Measurements from ENCODE around the gene MAP1LC3C. TPM values are rescaled to one million over a fixed set of nuclear protein-coding genes. Genes with fewer than 3 reads are reported as not detected.

Gene MAP1LC3C
- total and polyA plus RNA-seq, 2 donors (not counting 1 experiment from before 2014, with no cell fraction given): not detected

GRCh38 chr1:242002510-242002909 is 3.6 kb upstream of the MAP1LC3C start:
- Histone ChIP-seq H4K20me1 (ENCODE audit: control insufficient read depth, insufficient read depth, low read length, poor library complexity, severe bottlenecking) (no peaks in the 10 kb centered on the region), H3K9ac (ENCODE audit: low read length) (no peak overlapping the region), H3K9me3 (ENCODE audit: control extremely low read depth in 1 of 3, control insufficient read depth in 2 of 3, insufficient read depth in 1 of 3, low read length in 2 of 3) (no peaks in the 10 kb centered on the region), H3K36me3 (replicated peaks in 1 of 2; ENCODE audit: control extremely low read depth in 1 of 2, control insufficient read depth in 1 of 2, extremely low read depth in 1 of 2, insufficient read depth in 2 of 2, low read length in 1 of 2) (no peaks in the 10 kb centered on the region), H3K4me1 (ENCODE audit: control insufficient read depth in 2 of 2, insufficient read depth in 2 of 2, low read length in 2 of 2) (peaks cover 0 to 7% of the 10 kb centered on the region in 2 donors), H2AFZ (ENCODE audit: insufficient read depth, low read depth, low read length, poor library complexity, severe bottlenecking) (no peak overlapping the region), H3K27me3 (replicated peaks in 1 of 4; ENCODE audit: control extremely low read depth in 1 of 4, control insufficient read depth in 3 of 4, insufficient read depth in 4 of 4, low read length in 3 of 4) (no peaks in the 10 kb centered on the region), H3K79me2 (ENCODE audit: control insufficient read depth, insufficient read depth, low read length) (no peaks in the 10 kb centered on the region), H3K4me3 (ENCODE audit: control extremely low read depth in 1 of 5, extremely low read depth in 1 of 5, insufficient read depth in 1 of 5, low read depth in 2 of 5, low read length in 4 of 5) (no peak overlapping the region), H3K27ac (ENCODE audit: low read length in 2 of 2) (no peak overlapping the region), H3K4me2 (replicated peaks; ENCODE audit: low read depth, low read length, poor library complexity, severe bottlenecking) (no peak overlapping the region)
- H3K4me3 Mint-ChIP-seq: no peak overlapping the region
- no peak overlapping the region for H3K27ac Mint-ChIP-seq
- ATAC-seq (ENCODE audit: low read depth): no peak
- intact Hi-C loops (cut with micrococcal nuclease): no loop called here
- WGBS (ENCODE audit: insufficient coverage): 83% methylated on average over 1 of the region's 4 CpGs
- no peaks in the 10 kb centered on the region for H3K9me3 Mint-ChIP-seq (ENCODE audit: insufficient read depth)
- POLR2A ChIA-PET: no interaction called here
- DNase-seq: no peak
- peaks cover 2% of the 10 kb centered on the region for H3K27me3 Mint-ChIP-seq
- CTCF ChIA-PET: interaction anchor here (0.7 kb wide), 1 partner anchor 101 kb away, joined by 4 read pairs; no protein-coding TSS in a partner anchor
- H3K4me1 Mint-ChIP-seq: peaks cover 5% of the 10 kb centered on the region
- TF ChIP-seq EZH2 (IDR thresholded peaks at IDR 0.05; ENCODE audit: borderline replicate concordance, insufficient read depth, low read depth, low read length, poor library complexity, severe bottlenecking) (no peak), CTCF (IDR thresholded peaks at IDR 0.05) (no peak)

GRCh38 chr1:242002072-242002471 is 3.2 kb upstream of the MAP1LC3C start:
- Histone ChIP-seq H3K27ac (ENCODE audit: low read length in 2 of 2) (no peak overlapping the region), H3K79me2 (ENCODE audit: control insufficient read depth, insufficient read depth, low read length) (no peaks in the 10 kb centered on the region), H3K27me3 (replicated peaks in 1 of 4; ENCODE audit: control extremely low read depth in 1 of 4, control insufficient read depth in 3 of 4, insufficient read depth in 4 of 4, low read length in 3 of 4) (no peaks in the 10 kb centered on the region), H3K9me3 (ENCODE audit: control extremely low read depth in 1 of 3, control insufficient read depth in 2 of 3, insufficient read depth in 1 of 3, low read length in 2 of 3) (no peaks in the 10 kb centered on the region), H3K4me2 (replicated peaks; ENCODE audit: low read depth, low read length, poor library complexity, severe bottlenecking) (no peak overlapping the region), H4K20me1 (ENCODE audit: control insufficient read depth, insufficient read depth, low read length, poor library complexity, severe bottlenecking) (no peaks in the 10 kb centered on the region), H3K4me1 (ENCODE audit: control insufficient read depth in 2 of 2, insufficient read depth in 2 of 2, low read length in 2 of 2) (peaks cover 0 to 7% of the 10 kb centered on the region in 2 donors), H3K4me3 (ENCODE audit: control extremely low read depth in 1 of 5, extremely low read depth in 1 of 5, insufficient read depth in 1 of 5, low read depth in 2 of 5, low read length in 4 of 5) (no peak overlapping the region), H2AFZ (ENCODE audit: insufficient read depth, low read depth, low read length, poor library complexity, severe bottlenecking) (no peak overlapping the region), H3K9ac (ENCODE audit: low read length) (no peak overlapping the region), H3K36me3 (replicated peaks in 1 of 2; ENCODE audit: control extremely low read depth in 1 of 2, control insufficient read depth in 1 of 2, extremely low read depth in 1 of 2, insufficient read depth in 2 of 2, low read length in 1 of 2) (no peaks in the 10 kb centered on the region)
- WGBS (ENCODE audit: insufficient coverage): 89% methylated on average over 2 of the region's 5 CpGs
- peaks cover 5% of the 10 kb centered on the region for H3K4me1 Mint-ChIP-seq
- intact Hi-C loops (cut with micrococcal nuclease): no loop called here
- peaks cover 2% of the 10 kb centered on the region for H3K27me3 Mint-ChIP-seq
- no peak for DNase-seq
- H3K27ac Mint-ChIP-seq: no peak overlapping the region
- ChIA-PET POLR2A (no interaction called here), CTCF (no interaction called here)
- no peaks in the 10 kb centered on the region for H3K9me3 Mint-ChIP-seq (ENCODE audit: insufficient read depth)
- no peak overlapping the region for H3K4me3 Mint-ChIP-seq
- TF ChIP-seq EZH2 (IDR thresholded peaks at IDR 0.05; ENCODE audit: borderline replicate concordance, insufficient read depth, low read depth, low read length, poor library complexity, severe bottlenecking) (no peak), CTCF (IDR thresholded peaks at IDR 0.05) (no peak)
- ATAC-seq (ENCODE audit: low read depth): no peak
